HepG2 (cell line): ENCODE results near the gene KTI12. TPM values are rescaled to one million over a fixed set of nuclear protein-coding genes. Genes with fewer than 3 reads are reported as not detected.
A peak's percentile ranks its signal among the peaks of the same experiment; 100 is the strongest.
"Not testable (repeated sequence)": the region's sequence is repeated elsewhere in the genome, so short reads cannot be mapped to it uniquely, and the experiment has no call there.

Source experiments
- ATAC-seq: fragments of 200-7000 bp; cut with Tn5 transposase; 3 replicates; pipeline ENCODE4 v1.9.1; 2020; ENCODE audit warnings: mild to moderate bottlenecking, moderate library complexity
- BruUV-seq: library from RNA; stranded (reverse); fragments of 400-500 nt; replicated peaks from 2 replicates; lab custom pipeline; 2021; lab: Mats Ljungman, UMichigan
- CTCF ChIA-PET: fragments of 300-600 bp; formaldehyde crosslinking; extraction: SDS; loops from one replicate; lab custom pipeline; 2021; ENCODE audit warnings: low total read pairs, inconsistent platforms, low intra/inter-chr PET ratio; lab: Yijun Ruan, JAX
- POLR2A ChIA-PET: fragments of 350-600 bp; sonication (Branson Sonifier 250); formaldehyde crosslinking; loops from one replicate; lab custom pipeline; 2020; ENCODE audit warnings: antibody characterized with exemption, inconsistent platforms; lab: Yijun Ruan, JAX
- DNase-seq: peaks from one replicate; pipeline ENCODE4 v3.0.0-alpha.2; 2015; ENCODE audit warnings: low spot score
- FAIRE-seq: peaks from 3 replicates; lab custom pipeline; 2011; peaks lifted over from hg19 to GRCh38; lab: Jason Lieb, UNC
- H2AFZ ChIP-seq: one replicate; pipeline ENCODE4 v1.6.1; 2011; ENCODE audit warnings: low read length, inconsistent platforms
- H3K27ac ChIP-seq: fragments of 300-600 bp; 3 replicates; pipeline ENCODE4 v1.8.0; 2011; ENCODE audit warnings: mixed run types, mild to moderate bottlenecking, mixed read lengths, low read length, inconsistent platforms; ENCODE audit not compliant: insufficient read depth; ENCODE audit errors: extremely low read length
- H3K27me3 ChIP-seq, 2 experiments: fragments of 200-600 bp in 1 of 2; 2 replicates in 1 of 2; 3 replicates in 1 of 2; pipeline versions ENCODE4 v1.6.0 to v1.8.0; 2011; ENCODE audit warnings: low read length in 2 of 2, mild to moderate bottlenecking in 2 of 2, moderate library complexity in 2 of 2, inconsistent platforms in 1 of 2; ENCODE audit not compliant: insufficient read depth in 2 of 2, control insufficient read depth in 1 of 2
- H3K36me3 ChIP-seq, 2 experiments: fragments of 200-600 bp in 1 of 2; replicated peaks in 1 of 2; 2 replicates in 1 of 2; 3 replicates in 1 of 2; pipeline versions ENCODE4 v1.5.1 to v1.8.0; 2011; ENCODE audit warnings: low read length in 2 of 2, inconsistent platforms in 1 of 2; ENCODE audit not compliant: insufficient read depth in 2 of 2, control insufficient read depth in 1 of 2
- H3K4me1 ChIP-seq: 2 replicates; pipeline ENCODE4 v1.5.1; 2012; ENCODE audit warnings: low read length, inconsistent platforms; ENCODE audit not compliant: insufficient read depth
- H3K4me2 ChIP-seq: 2 replicates; pipeline ENCODE4 v1.6.0; 2011; ENCODE audit warnings: low read depth, low read length, inconsistent platforms
- H3K4me3 ChIP-seq, 3 experiments: fragments of 200-600 bp in 1 of 3; sonication (generic), shearing (Covaris generic) in 1 of 3; replicated peaks in 1 of 3; 2 replicates each; pipeline ENCODE4 v1.5.1; 2011 to 2016; ENCODE audit warnings: low read length in 3 of 3, inconsistent platforms in 2 of 3, low read depth in 2 of 3, mild to moderate bottlenecking in 2 of 3, control low read depth in 1 of 3, mixed read lengths in 1 of 3; ENCODE audit not compliant: insufficient read depth in 1 of 3
- H3K79me2 ChIP-seq: one replicate; pipeline ENCODE4 v1.6.1; 2011; ENCODE audit warnings: low read length, inconsistent platforms; ENCODE audit not compliant: insufficient read depth
- H3K9ac ChIP-seq: 2 replicates; pipeline ENCODE4 v1.6.0; 2011; ENCODE audit warnings: mild to moderate bottlenecking, low read depth, low read length, inconsistent platforms; ENCODE audit not compliant: insufficient read depth
- H3K9me3 ChIP-seq: 2 replicates; pipeline ENCODE4 v1.5.1; 2012; ENCODE audit warnings: mild to moderate bottlenecking, low read length
- H4K20me1 ChIP-seq: 2 replicates; pipeline ENCODE4 v1.6.0; 2011; ENCODE audit warnings: inconsistent platforms, mild to moderate bottlenecking, low read length, moderate library complexity; ENCODE audit not compliant: insufficient read depth
- CEBPG ChIP-seq: IDR thresholded peaks from 2 replicates; pipeline ENCODE4 v1.6.1; 2016
- RARG ChIP-seq: sonication (generic); formaldehyde crosslinking; IDR thresholded peaks from 2 replicates; pipeline ENCODE4 v1.4.0; 2020; ENCODE audit warnings: low read depth, mild to moderate bottlenecking, missing genetic modification reagents
- ZFP36 ChIP-seq: fragments of 150-350 bp; IDR thresholded peaks from 2 replicates; pipeline ENCODE4 v1.6.1; 2018; ENCODE audit warnings: borderline replicate concordance, low read length, low read depth; ENCODE audit not compliant: partially characterized antibody
- ZNF224 ChIP-seq: sonication (generic); formaldehyde crosslinking; IDR thresholded peaks from 2 replicates; pipeline ENCODE4 v1.5.0; 2020; ENCODE audit warnings: mild to moderate bottlenecking, missing genetic modification reagents
- ZNF558 ChIP-seq: sonication (generic); formaldehyde crosslinking; IDR thresholded peaks from 2 replicates; pipeline ENCODE4 v1.9.0; 2022; ENCODE audit warnings: mild to moderate bottlenecking, missing genetic modification reagents, borderline replicate concordance
- WGBS: methylation state at CpG from one replicate; pipeline ENCODE4 v1.1.6; 2017; ENCODE audit warnings: low lambda C conversion rate; 5-methylcytosine and 5-hydroxymethylcytosine counted together
- in situ Hi-C: cut with HindIII; loops from 2 replicates; pipeline ENCODE4 v1.10.0; 2017; ENCODE audit warnings: low pct_unique_long_range_greater_than_20kb; ENCODE audit not compliant: extremely low pct_ligation_motif_present
- intact Hi-C: fragments of 100-400 bp; cut with micrococcal nuclease; formaldehyde crosslinking; loops from one replicate; pipeline ENCODE4 v1.10.0; 2022; ENCODE audit not compliant: unreplicated experiment
- polyA plus RNA-seq, 8 experiments: library from polyadenylated mRNA; depleted of rRNA in 3 of 8; stranded (reverse) in 7 of 8; unstranded in 1 of 8; fragments of >200 nt; fragmentation: Illumina TruSeq in 4 of 8; extraction: Trizol in 4 of 8; gene quantifications; 2 replicates each; pipeline versions ENCODE4 v1.2.1 to v1.2.3, GENCODE V29; 2011 to 2016; ENCODE audit warnings: low read depth in 4 of 8, missing spikeins in 1 of 8, mixed read lengths in 1 of 8; ENCODE audit not compliant: insufficient read depth in 1 of 8
- total RNA-seq, 5 experiments: library from RNA; depleted of rRNA; stranded (reverse); fragments of >200 nt; fragmentation: Illumina TruSeq; extraction: Trizol; gene quantifications; 2 replicates each; pipeline ENCODE4 v1.2.3, GENCODE V29; 2016; ENCODE audit warnings: low read depth in 1 of 5

Gene KTI12
- total and polyA plus RNA-seq, 2 of the 13 experiments (the other 11 are each of a cell fraction or from before 2014, with no cell fraction given): 7.4 to 10.2 TPM

- POLR2A ChIA-PET: interaction anchor here (1.9 to 5.3 kb wide), 5 partner anchors 16 to 47 kb away, joined by 13 to 80 read pairs (median 22); partner anchors contain the start of gene KTI12
- ATAC-seq: no peak
- Histone ChIP-seq H3K27me3 (no peaks in the 10 kb centered on the region; a peak in 1 of 5 replicates), H3K9ac (peak overlapping the region; percentile 88), H3K36me3 (no peaks in the 10 kb centered on the region; a peak in 1 of 5 replicates), H3K79me2 (peaks cover 61% of the 10 kb centered on the region), H3K4me3 (peak overlapping the region; percentile 85 to 89 (median 87)), H3K4me2 (peak overlapping the region; percentile 81), H2AFZ (no peak overlapping the region), H3K9me3 (no peaks in the 10 kb centered on the region), H3K4me1 (peaks cover 42% of the 10 kb centered on the region)
- CTCF ChIA-PET: no interaction called here
- in situ Hi-C loops: no loop called here
- 93% methylated on average over 1 of the region's 1 CpG for WGBS
- no TSS peak for BruUV-seq
- FAIRE-seq: no peak
- 0 out of 2 replicates have a peak, but pooled peaks have one; percentile 2 for TF ChIP-seq ZNF224
- TF ChIP-seq ZFP36: no peak
- no peak for TF ChIP-seq RARG (CRISPR knock-in tag)
- no peak for TF ChIP-seq ZNF558 (CRISPR knock-in tag)
- TF ChIP-seq, all 625 proteins: peak for 1
- no peak for DNase-seq
- intact Hi-C loops: loop anchor here (2.0 kb wide), 1 partner anchor 25 kb away; no protein-coding TSS in a partner anchor
- no peak overlapping the region for H3K27ac ChIP-seq
- H4K20me1 ChIP-seq: peaks cover 14% of the 10 kb centered on the region
Observed at GRCh38 chr1:52053862-52054261, 20.3 kb upstream of the KTI12 start.

- H4K20me1 ChIP-seq, intact Hi-C loops, H3K9me3 ChIP-seq, H3K4me3 ChIP-seq, H3K27ac ChIP-seq, H3K36me3 ChIP-seq, BruUV-seq, H2AFZ ChIP-seq, FAIRE-seq, H3K9ac ChIP-seq, ATAC-seq, H3K4me2 ChIP-seq, in situ Hi-C loops, DNase-seq, CTCF ChIA-PET, H3K27me3 ChIP-seq: not testable (repeated sequence)
- H3K79me2 ChIP-seq: peaks cover 35% of the 10 kb centered on the region
- WGBS: 86% methylated on average over 2 of the region's 4 CpGs
- TF ChIP-seq CEBPG (CRISPR knock-in tag): 0 out of 2 replicates have a peak, but pooled peaks have one; percentile 6
- POLR2A ChIA-PET: interaction anchor here (0.8 to 1.2 kb wide), 2 partner anchors 12 to 16 kb away, joined by 3 to 4 read pairs; partner anchors contain the start of gene KTI12
- H3K4me1 ChIP-seq: peaks cover 26% of the 10 kb centered on the region
Observed at GRCh38 chr1:52049337-52049736, 15.7 kb upstream of the KTI12 start.
